NCI-H1694 treated with DMSO at 0.1 percent for 48 hours (cell line): ENCODE measurements around the gene NKTR.

Experiments
- DNase-seq: peaks from one replicate; lab custom pipeline; 2025; lab: John Stamatoyannopoulos, UW

NKTR gene

GRCh38 chr3:42682301-42683070, 82.0 kb downstream of the NKTR start:
- DNase-seq: no peak

DNA sequence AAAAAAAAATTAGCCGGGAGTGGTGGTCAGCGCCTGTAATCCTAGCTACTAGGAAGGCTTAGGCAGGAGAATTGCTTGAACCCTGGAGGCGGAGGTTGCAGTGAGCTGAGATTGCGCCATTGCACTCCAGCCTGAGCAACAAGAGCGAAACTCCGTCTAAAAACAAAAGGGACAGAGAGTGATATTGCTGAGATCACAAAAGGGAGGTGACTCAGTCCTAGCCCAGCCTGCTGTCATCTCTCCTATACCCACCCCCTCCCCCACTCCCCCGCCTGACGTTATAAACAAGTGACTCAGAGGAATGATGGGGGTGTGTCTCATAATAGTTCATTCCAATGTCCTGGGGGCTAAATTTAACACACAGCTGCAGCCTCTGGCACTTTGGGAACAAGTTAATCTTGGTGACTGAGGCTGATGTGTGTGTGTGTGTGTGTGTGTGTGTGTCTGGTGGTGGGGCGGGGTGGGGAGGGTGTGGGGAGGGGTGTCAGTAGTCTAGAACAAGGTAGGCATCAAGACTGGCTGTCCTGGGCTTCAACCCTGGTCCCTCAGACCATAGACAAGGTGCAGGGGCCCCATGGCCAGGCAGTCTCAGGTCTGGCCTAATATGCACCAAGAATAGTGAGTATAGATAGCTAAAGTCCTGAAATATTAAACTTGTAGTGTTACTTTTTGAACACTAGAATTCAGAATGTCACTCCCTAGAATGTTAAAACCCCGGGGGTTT, 83.6 kb downstream of the NKTR start:
- DNase-seq: no peak

DNA sequence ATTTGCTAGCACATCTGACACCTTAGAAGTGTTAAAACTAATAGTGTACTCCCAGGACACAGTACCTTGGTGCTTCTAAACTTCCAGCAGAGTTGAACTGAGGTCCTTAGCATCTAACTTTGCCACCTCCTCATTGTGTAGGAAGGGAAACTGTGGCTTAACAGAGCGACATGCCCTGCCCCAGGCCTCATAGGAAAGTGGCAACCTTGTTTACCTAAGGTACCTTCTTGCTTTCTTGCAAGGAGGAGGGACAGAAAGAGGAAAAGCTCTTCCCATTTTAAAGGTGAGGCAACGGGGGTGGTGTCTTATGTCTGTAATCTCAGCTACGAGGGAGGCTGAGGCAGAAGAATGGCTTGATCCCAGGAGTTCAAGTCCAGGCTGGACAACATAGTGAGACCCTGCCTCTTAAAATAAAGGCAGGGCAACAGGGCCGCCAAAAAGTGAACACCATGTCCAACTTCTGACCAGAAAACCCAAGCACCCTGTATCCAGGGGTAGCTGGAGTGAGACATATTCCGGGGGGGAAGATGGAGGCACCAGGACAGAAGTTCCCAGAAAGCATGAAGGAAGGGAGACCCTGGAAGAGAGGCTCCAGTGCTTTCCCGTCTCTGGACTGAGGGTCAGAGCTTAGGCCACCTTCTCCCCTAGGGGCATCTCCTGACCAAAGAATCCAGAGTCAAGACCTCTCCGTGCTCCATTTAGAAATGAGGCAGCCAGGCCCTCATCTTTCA, 84.3 kb downstream of the NKTR start:
- DNase-seq: no peak

- no peak for DNase-seq
Observed at GRCh38 chr3:42685363-42685881, 84.9 kb downstream of the NKTR start, which contains the start of gene KLHL40. Gene KLHL40, plus strand, starts transcription at chr3:42685537. Its CDS starts 82 bp downstream, at chr3:42685619.

DNA sequence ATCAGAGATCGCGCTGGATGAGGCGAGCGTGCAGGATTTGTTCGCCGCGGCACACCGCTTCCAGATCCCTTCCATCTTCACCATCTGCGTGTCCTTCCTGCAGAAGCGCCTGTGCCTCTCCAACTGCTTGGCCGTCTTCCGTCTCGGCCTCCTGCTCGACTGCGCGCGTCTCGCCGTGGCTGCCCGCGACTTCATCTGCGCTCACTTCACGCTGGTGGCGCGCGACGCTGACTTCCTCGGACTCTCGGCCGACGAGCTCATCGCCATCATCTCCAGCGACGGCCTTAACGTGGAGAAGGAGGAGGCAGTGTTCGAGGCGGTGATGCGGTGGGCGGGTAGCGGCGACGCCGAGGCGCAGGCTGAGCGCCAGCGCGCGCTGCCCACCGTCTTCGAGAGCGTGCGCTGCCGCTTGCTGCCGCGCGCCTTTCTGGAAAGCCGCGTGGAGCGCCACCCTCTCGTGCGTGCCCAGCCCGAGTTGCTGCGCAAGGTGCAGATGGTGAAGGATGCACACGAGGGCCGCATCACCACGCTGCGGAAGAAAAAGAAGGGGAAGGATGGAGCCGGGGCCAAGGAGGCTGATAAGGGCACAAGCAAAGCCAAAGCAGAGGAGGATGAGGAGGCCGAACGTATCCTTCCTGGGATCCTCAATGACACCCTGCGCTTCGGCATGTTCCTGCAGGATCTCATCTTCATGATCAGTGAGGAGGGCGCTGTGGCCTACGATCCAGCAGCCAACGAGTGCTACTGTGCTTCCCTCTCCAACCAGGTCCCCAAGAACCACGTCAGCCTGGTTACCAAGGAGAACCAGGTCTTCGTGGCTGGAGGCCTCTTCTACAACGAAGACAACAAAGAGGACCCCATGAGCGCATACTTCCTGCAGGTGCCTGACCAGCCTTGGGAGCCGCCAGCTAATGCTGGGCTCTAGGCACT, 85.7 kb downstream of the NKTR start:
- DNase-seq: no peak

GRCh38 chr3:42686832-42687650, 86.6 kb downstream of the NKTR start:
- no peak for DNase-seq

DNA sequence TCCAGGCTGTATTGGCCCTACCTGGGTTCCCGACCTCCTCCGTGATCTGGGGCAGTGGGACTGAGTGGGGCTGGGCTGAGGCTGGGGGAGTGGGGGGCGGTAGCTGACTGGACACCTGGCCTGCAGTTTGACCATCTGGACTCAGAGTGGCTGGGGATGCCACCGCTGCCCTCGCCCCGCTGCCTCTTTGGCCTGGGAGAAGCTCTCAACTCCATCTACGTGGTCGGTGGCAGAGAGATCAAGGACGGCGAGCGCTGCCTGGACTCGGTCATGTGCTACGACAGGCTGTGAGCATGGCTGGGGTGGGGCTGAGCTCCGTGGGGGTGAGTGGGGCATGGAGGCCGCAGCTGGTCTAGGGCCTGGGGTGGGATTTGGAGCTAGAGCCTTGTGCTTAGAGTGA, 87.5 kb downstream of the NKTR start:
- no peak for DNase-seq

DNA sequence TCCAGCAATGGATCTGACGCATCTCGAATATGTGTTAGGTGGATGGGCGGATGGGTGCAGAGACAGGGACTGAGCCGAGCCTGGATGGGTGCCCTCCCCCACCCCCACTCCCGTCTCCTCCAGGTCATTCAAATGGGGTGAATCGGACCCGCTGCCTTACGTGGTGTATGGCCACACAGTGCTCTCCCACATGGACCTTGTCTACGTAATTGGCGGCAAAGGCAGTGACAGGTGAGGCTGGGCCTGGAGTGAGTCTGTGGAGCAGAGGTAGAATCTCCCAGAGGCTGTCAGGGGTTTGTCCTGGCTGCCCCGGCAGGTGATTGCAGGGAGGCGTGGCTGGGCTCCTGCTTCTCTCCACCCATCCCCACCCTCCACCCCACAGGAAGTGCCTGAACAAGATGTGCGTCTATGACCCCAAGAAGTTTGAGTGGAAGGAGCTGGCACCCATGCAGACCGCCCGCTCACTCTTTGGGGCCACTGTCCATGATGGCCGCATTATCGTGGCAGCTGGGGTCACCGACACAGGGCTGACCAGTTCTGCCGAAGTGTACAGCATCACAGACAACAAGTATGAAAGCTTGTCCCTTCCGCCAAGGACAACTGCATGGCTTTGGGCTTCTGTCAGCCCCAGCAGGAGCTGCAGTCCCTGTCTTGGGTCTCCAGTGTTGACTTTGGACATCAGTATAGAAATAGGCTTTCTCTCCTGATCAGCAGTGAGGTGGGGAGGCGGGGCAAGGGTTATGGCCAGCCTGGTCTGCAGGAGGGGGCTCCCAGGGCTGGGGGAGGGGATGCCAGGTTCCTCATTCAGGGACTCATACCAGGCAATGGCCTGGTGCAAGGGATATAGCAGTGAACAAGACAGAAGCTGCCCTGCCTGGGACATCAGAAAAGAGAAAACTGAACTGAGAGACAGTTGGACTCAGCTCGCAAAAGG, 88.3 kb downstream of the NKTR start:
- no peak for DNase-seq

GRCh38 chr3:42689421-42690014, 89.0 kb downstream of the NKTR start:
- DNase-seq: no peak

DNA sequence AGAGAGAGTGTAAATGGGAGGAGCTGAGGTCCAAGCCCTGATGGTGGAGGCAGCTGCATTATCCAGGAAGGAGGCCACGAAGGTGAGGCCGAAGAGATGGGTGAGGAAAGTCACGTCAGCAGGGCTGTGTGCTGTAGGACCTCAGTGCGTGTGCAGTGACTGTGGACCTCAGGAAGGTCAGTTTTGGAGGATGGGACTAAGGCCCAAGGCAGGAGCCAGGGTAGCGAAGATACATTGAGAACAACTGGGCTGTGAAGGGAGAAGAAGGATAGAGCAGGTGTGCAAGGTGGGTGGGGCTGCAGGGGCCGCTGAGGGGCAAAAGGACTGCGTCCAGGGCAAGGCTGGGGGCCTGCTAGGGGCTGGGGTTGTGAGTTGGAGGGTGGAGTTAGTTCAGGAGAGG, 89.7 kb downstream of the NKTR start:
- no peak for DNase-seq

- DNase-seq: no peak
Observed at GRCh38 chr3:42690766-42691680, 90.5 kb downstream of the NKTR start.

DNA sequence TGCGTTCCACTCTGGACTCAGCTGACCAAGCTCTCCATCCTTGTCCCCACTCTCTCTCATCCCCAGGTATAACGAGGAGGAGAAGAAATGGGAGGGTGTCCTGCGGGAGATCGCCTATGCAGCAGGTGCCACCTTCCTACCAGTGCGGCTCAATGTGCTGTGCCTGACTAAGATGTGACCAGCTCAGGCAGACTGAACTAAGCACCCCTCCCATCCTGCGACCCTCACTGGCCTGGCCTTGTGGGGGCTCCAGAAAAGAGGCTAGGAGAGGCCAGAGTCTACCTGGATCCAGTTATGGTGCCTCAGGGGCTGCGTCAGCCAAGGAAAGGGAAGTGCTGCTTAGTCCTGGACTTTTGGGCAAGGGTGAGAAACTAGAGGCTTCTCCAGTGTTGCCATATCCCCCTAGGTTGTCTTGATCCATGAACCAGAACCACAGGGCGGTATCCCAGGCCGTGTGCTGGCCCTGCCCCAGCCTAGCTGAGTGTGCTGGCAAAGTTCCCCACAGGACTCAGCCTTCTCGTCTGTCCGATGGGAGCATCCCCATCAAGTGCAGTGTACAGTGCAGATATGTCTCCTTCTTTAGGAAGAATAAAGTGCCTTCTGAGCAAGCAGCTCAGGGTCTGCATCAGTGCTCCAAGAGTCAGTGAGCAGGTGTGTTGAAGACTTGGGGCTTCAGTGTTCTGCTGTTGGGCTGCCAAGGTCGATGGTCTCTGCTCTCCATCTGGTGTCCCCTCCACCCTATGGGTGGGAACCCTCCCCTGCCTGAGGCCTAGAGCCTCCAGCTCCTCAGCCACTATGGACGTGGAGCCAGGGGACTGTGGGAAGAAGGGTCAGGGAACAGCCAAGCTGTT, 91.6 kb downstream of the NKTR start:
- DNase-seq: no peak

- no peak for DNase-seq
Observed at GRCh38 chr3:42692667-42693529, 92.4 kb downstream of the NKTR start.

- DNase-seq: no peak
Observed at GRCh38 chr3:42693530-42693930, 93.0 kb downstream of the NKTR start.

DNA sequence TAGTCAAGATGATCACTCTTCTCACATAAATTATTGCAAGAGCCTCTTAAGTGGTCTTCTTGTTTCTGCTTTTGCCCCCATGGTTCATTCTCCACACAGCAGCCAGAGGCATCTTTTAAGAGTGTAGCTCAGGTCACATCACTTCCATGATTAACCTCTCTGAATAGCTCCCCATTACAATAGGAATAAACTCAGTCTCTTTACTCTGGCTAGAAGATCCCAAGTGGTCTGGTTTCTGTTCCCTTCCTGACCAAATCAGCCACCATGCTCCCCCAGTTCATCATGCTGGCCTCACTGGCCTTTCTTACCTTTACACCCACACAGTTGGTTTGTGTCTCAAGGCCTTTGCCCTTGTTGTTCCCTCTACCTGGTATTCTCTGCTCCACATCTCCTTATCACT, 93.9 kb downstream of the NKTR start:
- no peak for DNase-seq
